HepG2 (cell line): Measurements from ENCODE around the gene NRP1. TPM values are rescaled to one million over a fixed set of nuclear protein-coding genes. Genes with fewer than 3 reads are reported as not detected.

Experiments used
- AKAP8 ChIP-seq: sonication (generic); formaldehyde crosslinking; IDR thresholded peaks from 2 replicates; pipeline ENCODE4 v1.5.1; 2020; ENCODE audit warnings: mild to moderate bottlenecking, missing genetic modification reagents
- BCL6 ChIP-seq: IDR thresholded peaks from 2 replicates; pipeline ENCODE4 v1.6.1; 2016; ENCODE audit warnings: missing genetic modification reagents, missing compliant biosample characterization
- FOXJ3 ChIP-seq: sonication (generic); formaldehyde crosslinking; IDR thresholded peaks from 2 replicates; pipeline ENCODE4 v1.4.0; 2020; ENCODE audit warnings: missing genetic modification reagents, mild to moderate bottlenecking, borderline replicate concordance
- FOXP4 ChIP-seq: sonication (generic); formaldehyde crosslinking; IDR thresholded peaks from 2 replicates; pipeline ENCODE4 v1.4.0; 2020; ENCODE audit warnings: missing genetic modification reagents
- NCOA1 ChIP-seq: sonication (generic); formaldehyde crosslinking; IDR thresholded peaks from 2 replicates; pipeline ENCODE4 v1.9.0; 2021; ENCODE audit warnings: missing genetic modification reagents
- NFIC ChIP-seq: IDR thresholded peaks from 2 replicates; pipeline ENCODE4 v1.6.1; 2012; ENCODE audit warnings: mild to moderate bottlenecking, low read length, inconsistent platforms
- PCBP2 ChIP-seq: fragments of 200-400 bp; formaldehyde crosslinking; optimal IDR thresholded peaks from 2 replicates; pipeline ENCODE3; 2018; ENCODE audit warnings: low read length, low read depth; ENCODE audit not compliant: poor library complexity, severe bottlenecking
- POLR2G ChIP-seq: fragments of 200-400 bp; formaldehyde crosslinking; IDR thresholded peaks from 2 replicates; pipeline ENCODE4 v1.6.1; 2018; ENCODE audit warnings: mild to moderate bottlenecking, low read depth, low read length, moderate library complexity
- RBFOX2 ChIP-seq: fragments of 200-400 bp; formaldehyde crosslinking; IDR thresholded peaks from 2 replicates; pipeline ENCODE4 v1.6.1; 2017; ENCODE audit warnings: low read depth, mild to moderate bottlenecking, low read length
- REL ChIP-seq: sonication (generic); formaldehyde crosslinking; conservative IDR thresholded peaks from 2 replicates; pipeline ENCODE4 v1.8.0; 2022; ENCODE audit warnings: mild to moderate bottlenecking, missing genetic modification reagents, moderate library complexity
- RFX1 ChIP-seq: fragments of 450-650 bp; IDR thresholded peaks from 2 replicates; pipeline ENCODE4 v1.6.1; 2017
- RFX5 ChIP-seq: IDR thresholded peaks from 2 replicates; pipeline ENCODE4 v1.6.1; 2011; ENCODE audit warnings: low read depth, low read length, improper control_type of control experiment
- SOX13 ChIP-seq, 3 experiments: fragments of 450-650 bp in 1 of 3; sonication (generic) in 1 of 3; formaldehyde crosslinking in 1 of 3; IDR thresholded peaks in 2 of 3; conservative IDR thresholded peaks in 1 of 3; 2 replicates each; pipeline versions ENCODE4 v1.5.0 to v1.6.1; 2016 to 2020; ENCODE audit warnings: antibody characterized with exemption in 1 of 3, mild to moderate bottlenecking in 1 of 3, missing compliant biosample characterization in 1 of 3, missing genetic modification reagents in 1 of 3, moderate library complexity in 1 of 3
- ZBTB2 ChIP-seq: sonication (generic); formaldehyde crosslinking; IDR thresholded peaks from 2 replicates; pipeline ENCODE4 v1.8.0; 2022; ENCODE audit warnings: low read depth, missing genetic modification reagents
- ZBTB21 ChIP-seq: sonication (generic); formaldehyde crosslinking; IDR thresholded peaks from 2 replicates; pipeline ENCODE4 v1.4.0; 2020; ENCODE audit warnings: missing genetic modification reagents
- ZFP36L2 ChIP-seq: sonication (generic); formaldehyde crosslinking; IDR thresholded peaks from 2 replicates; pipeline ENCODE4 v1.4.0; 2020; ENCODE audit warnings: missing genetic modification reagents
- ZNF136 ChIP-seq: sonication (generic); formaldehyde crosslinking; IDR thresholded peaks from 2 replicates; pipeline ENCODE4 v1.8.1; 2022; ENCODE audit warnings: low read depth, mild to moderate bottlenecking, moderate library complexity, missing genetic modification reagents
- ZNF20 ChIP-seq: sonication (generic); formaldehyde crosslinking; IDR thresholded peaks from 2 replicates; pipeline ENCODE4 v1.4.0; 2020; ENCODE audit warnings: mild to moderate bottlenecking, moderate library complexity, missing genetic modification reagents
- ZNF207 ChIP-seq: fragments of 450-650 bp; IDR thresholded peaks from 2 replicates; pipeline ENCODE4 v1.6.1; 2016; ENCODE audit warnings: antibody characterized with exemption, borderline replicate concordance
- ZNF280D ChIP-seq: sonication (generic); formaldehyde crosslinking; IDR thresholded peaks from 2 replicates; pipeline ENCODE4 v1.5.1; 2020; ENCODE audit warnings: mild to moderate bottlenecking, missing genetic modification reagents
- ZNF496 ChIP-seq: sonication (generic); formaldehyde crosslinking; IDR thresholded peaks from 2 replicates; pipeline ENCODE4 v1.8.1; 2023; ENCODE audit warnings: mild to moderate bottlenecking, moderate library complexity, missing genetic modification reagents; ENCODE audit not compliant: insufficient replicate concordance
- ZNF530 ChIP-seq: sonication (generic); formaldehyde crosslinking; IDR thresholded peaks from 2 replicates; pipeline ENCODE4 v1.5.0; 2020; ENCODE audit warnings: low read depth, mild to moderate bottlenecking, missing genetic modification reagents
- ZNF670 ChIP-seq: sonication (generic); formaldehyde crosslinking; IDR thresholded peaks from 2 replicates; pipeline ENCODE4 v1.8.0; 2022; ENCODE audit warnings: mild to moderate bottlenecking, missing genetic modification reagents, borderline replicate concordance
- polyA plus RNA-seq, 8 experiments: library from polyadenylated mRNA; depleted of rRNA in 3 of 8; stranded (reverse) in 7 of 8; unstranded in 1 of 8; fragments of >200 nt; fragmentation: Illumina TruSeq in 4 of 8; extraction: Trizol in 4 of 8; gene quantifications; 2 replicates each; pipeline versions ENCODE4 v1.2.1 to v1.2.3, GENCODE V29; 2011 to 2016; ENCODE audit warnings: low read depth in 4 of 8, missing spikeins in 1 of 8, mixed read lengths in 1 of 8; ENCODE audit not compliant: insufficient read depth in 1 of 8
- total RNA-seq, 5 experiments: library from RNA; depleted of rRNA; stranded (reverse); fragments of >200 nt; fragmentation: Illumina TruSeq; extraction: Trizol; gene quantifications; 2 replicates each; pipeline ENCODE4 v1.2.3, GENCODE V29; 2016; ENCODE audit warnings: low read depth in 1 of 5

NRP1 gene
- total and polyA plus RNA-seq, 2 of the 13 experiments (the other 11 are each of a cell fraction or from before 2014, with no cell fraction given): 5.3 to 5.8 TPM

GRCh38 chr10:33193057-33193700, 141.3 kb downstream of the NRP1 start (continued):
- no peak for TF ChIP-seq ZNF280D (CRISPR knock-in tag)
- no peak for TF ChIP-seq ZNF136 (CRISPR knock-in tag)
- no peak for TF ChIP-seq ZBTB21 (CRISPR knock-in tag)
- TF ChIP-seq PCBP2: no peak
- TF ChIP-seq RFX1: no peak
- TF ChIP-seq SOX13 (IDR thresholded peaks at IDR 0.05): no peak
- TF ChIP-seq SOX13 (CRISPR knock-in tag; conservative IDR thresholded peaks at IDR 0.05 in 1 of 2, IDR thresholded peaks at IDR 0.05 in 1 of 2): 0 out of 4 replicates have a peak, but pooled peaks of 1 of the 2 experiments have one; percentile 7
- TF ChIP-seq AKAP8 (CRISPR knock-in tag): no peak
- TF ChIP-seq RBFOX2: no peak
- no peak for TF ChIP-seq ZBTB2 (CRISPR knock-in tag)
- TF ChIP-seq ZNF670 (CRISPR knock-in tag): no peak
- TF ChIP-seq POLR2G: no peak
- TF ChIP-seq BCL6 (CRISPR knock-in tag): no peak
- TF ChIP-seq RFX5: no peak
- TF ChIP-seq REL (CRISPR knock-in tag): no peak
- no peak for TF ChIP-seq NCOA1
- no peak for TF ChIP-seq ZNF530 (CRISPR knock-in tag)
- no peak for TF ChIP-seq NFIC
- no peak for TF ChIP-seq ZNF207
- 0 out of 2 replicates have a peak, but pooled peaks have one; percentile 26 for TF ChIP-seq FOXP4 (CRISPR knock-in tag)
- no peak for TF ChIP-seq ZNF496 (CRISPR knock-in tag)
- TF ChIP-seq ZNF20 (CRISPR knock-in tag): no peak
- TF ChIP-seq FOXJ3: 0 out of 2 replicates have a peak, but pooled peaks have one; percentile 33
- no peak for TF ChIP-seq ZFP36L2 (CRISPR knock-in tag)
